ENCODE data around the gene SEZ6L2.

DNA sequence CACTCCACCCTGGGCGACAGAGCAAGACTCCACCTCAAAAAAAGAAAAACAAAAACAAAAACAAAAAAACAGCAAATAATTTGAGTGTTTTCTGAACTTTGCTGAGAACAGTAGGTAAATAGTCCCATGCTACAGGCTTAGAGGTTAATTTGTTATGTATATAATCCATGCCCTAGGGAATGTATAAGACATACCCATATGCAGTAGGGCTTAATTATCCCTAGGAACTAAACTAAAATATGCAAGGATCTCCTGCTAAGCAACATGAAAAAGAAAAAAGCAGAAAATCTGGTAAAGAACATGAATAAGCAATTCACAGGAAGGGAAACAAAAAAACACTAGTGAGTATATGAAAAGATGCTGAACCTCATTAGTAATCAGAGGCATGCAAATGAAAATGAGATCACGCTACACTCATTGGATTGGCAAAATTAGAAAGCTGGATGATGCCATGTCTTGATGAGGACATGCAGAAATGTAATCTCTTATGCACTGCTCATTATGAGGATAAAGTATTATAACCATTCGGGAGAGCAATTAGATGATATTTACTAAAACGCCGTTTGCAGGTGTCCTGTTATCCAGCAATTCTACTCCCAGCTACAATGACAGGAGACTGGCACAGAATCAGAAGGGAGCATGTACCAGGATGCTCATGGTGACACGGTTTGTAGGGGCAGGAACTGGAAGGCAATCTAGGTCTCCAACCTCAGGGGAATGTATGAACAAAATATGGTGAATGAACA, 21.1 kb upstream of the SEZ6L2 start:
- TF ChIP-seq, protein P1, sequence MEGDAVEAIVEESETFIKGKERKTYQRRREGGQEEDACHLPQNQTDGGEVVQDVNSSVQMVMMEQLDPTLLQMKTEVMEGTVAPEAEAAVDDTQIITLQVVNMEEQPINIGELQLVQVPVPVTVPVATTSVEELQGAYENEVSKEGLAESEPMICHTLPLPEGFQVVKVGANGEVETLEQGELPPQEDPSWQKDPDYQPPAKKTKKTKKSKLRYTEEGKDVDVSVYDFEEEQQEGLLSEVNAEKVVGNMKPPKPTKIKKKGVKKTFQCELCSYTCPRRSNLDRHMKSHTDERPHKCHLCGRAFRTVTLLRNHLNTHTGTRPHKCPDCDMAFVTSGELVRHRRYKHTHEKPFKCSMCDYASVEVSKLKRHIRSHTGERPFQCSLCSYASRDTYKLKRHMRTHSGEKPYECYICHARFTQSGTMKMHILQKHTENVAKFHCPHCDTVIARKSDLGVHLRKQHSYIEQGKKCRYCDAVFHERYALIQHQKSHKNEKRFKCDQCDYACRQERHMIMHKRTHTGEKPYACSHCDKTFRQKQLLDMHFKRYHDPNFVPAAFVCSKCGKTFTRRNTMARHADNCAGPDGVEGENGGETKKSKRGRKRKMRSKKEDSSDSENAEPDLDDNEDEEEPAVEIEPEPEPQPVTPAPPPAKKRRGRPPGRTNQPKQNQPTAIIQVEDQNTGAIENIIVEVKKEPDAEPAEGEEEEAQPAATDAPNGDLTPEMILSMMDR (IDR thresholded peaks at IDR 0.05): no peak
- TF ChIP-seq POLR2A (IDR thresholded peaks at IDR 0.05): no peak

All from Peyer's patch (tissue), 4 donors.